Measurements from ENCODE around the gene SCT.

SCT gene

DNA sequence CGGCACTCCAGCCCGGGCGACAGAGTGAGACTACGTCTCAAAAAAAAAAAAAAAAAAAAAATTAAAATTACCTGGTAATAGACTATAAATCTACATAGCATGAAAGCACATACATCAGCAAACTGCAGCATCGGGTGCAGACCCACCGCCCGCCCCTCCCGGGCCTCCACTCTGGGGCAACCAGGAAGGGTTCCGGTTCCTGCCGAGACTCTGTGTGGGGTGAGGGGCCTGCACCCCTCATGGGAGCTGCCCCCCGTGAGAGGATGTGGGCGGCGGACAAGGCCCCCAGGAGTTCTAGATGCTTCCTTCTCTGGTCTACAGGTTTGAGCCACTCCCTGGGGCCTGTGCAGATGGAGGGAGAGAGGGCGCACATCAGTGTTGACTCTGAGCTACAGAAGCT lies 19.2 kb upstream of the SCT start:
- Histone ChIP-seq H4K20me1 (ENCODE audit: insufficient read depth, low read length) (no peaks in the 10 kb centered on the region), H3K36me3 (replicated peaks; ENCODE audit: low read depth, low read length) (peaks cover 10% of the 10 kb centered on the region), H3K27ac (ENCODE audit: low read length) (no peak overlapping the region), H3K4me1 (ENCODE audit: low read length) (no peaks in the 10 kb centered on the region), H3K9me3 (ENCODE audit: insufficient read depth, low read length) (no peaks in the 10 kb centered on the region), H3K79me2 (ENCODE audit: low read length) (no peaks in the 10 kb centered on the region), H3K4me3 (ENCODE audit: low read length) (no peak overlapping the region), H3K9ac (ENCODE audit: low read length) (no peak overlapping the region), H2AFZ (ENCODE audit: low read depth, low read length) (no peak overlapping the region), H3K27me3 (ENCODE audit: low read depth, low read length) (no peaks in the 10 kb centered on the region), H3K4me2 (ENCODE audit: low read length) (no peak overlapping the region)
- no peak for TF ChIP-seq EZH2phosphoT487 (IDR thresholded peaks at IDR 0.05; ENCODE audit: low read depth)
- TF ChIP-seq, protein P1, sequence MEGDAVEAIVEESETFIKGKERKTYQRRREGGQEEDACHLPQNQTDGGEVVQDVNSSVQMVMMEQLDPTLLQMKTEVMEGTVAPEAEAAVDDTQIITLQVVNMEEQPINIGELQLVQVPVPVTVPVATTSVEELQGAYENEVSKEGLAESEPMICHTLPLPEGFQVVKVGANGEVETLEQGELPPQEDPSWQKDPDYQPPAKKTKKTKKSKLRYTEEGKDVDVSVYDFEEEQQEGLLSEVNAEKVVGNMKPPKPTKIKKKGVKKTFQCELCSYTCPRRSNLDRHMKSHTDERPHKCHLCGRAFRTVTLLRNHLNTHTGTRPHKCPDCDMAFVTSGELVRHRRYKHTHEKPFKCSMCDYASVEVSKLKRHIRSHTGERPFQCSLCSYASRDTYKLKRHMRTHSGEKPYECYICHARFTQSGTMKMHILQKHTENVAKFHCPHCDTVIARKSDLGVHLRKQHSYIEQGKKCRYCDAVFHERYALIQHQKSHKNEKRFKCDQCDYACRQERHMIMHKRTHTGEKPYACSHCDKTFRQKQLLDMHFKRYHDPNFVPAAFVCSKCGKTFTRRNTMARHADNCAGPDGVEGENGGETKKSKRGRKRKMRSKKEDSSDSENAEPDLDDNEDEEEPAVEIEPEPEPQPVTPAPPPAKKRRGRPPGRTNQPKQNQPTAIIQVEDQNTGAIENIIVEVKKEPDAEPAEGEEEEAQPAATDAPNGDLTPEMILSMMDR (IDR thresholded peaks at IDR 0.05; ENCODE audit: low read depth, low read length): no peak

DNA sequence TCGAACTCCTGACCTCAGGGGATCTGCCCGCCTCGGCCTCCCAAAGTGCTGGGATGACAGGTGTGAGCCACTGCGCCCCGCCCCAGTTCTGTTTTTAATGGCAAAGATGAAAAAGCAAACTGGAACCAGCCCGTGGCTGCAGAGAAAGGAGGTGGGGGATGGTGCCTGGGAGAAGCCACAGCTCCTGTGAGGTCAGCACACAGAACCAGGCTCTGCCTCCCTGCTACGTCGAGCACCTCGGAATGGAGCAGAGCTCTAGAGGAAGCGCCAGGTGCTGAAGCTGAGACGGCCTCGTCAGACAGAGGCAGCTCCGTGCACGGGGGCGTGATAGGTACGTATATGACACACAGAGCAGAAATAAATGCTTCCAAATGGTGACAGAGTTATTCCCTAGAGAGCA lies 18.6 kb upstream of the SCT start:
- no peaks in the 10 kb centered on the region for H3K27me3 ChIP-seq (ENCODE audit: low read depth, low read length)
- H3K9ac ChIP-seq (ENCODE audit: low read length): no peak overlapping the region
- TF ChIP-seq, protein P1 (IDR thresholded peaks at IDR 0.05; ENCODE audit: low read depth, low read length): no peak
- no peak for TF ChIP-seq EZH2phosphoT487 (IDR thresholded peaks at IDR 0.05; ENCODE audit: low read depth)
- peaks cover 10% of the 10 kb centered on the region for H3K36me3 ChIP-seq (replicated peaks; ENCODE audit: low read depth, low read length)
- no peaks in the 10 kb centered on the region for H3K9me3 ChIP-seq (ENCODE audit: insufficient read depth, low read length)
- H3K79me2 ChIP-seq (ENCODE audit: low read length): no peaks in the 10 kb centered on the region
- H3K4me1 ChIP-seq (ENCODE audit: low read length): no peaks in the 10 kb centered on the region
- no peaks in the 10 kb centered on the region for H4K20me1 ChIP-seq (ENCODE audit: insufficient read depth, low read length)
- H2AFZ ChIP-seq (ENCODE audit: low read depth, low read length): no peak overlapping the region
- H3K4me2 ChIP-seq (ENCODE audit: low read length): no peak overlapping the region
- H3K27ac ChIP-seq (ENCODE audit: low read length): no peak overlapping the region
- no peak overlapping the region for H3K4me3 ChIP-seq (ENCODE audit: low read length)

DNA sequence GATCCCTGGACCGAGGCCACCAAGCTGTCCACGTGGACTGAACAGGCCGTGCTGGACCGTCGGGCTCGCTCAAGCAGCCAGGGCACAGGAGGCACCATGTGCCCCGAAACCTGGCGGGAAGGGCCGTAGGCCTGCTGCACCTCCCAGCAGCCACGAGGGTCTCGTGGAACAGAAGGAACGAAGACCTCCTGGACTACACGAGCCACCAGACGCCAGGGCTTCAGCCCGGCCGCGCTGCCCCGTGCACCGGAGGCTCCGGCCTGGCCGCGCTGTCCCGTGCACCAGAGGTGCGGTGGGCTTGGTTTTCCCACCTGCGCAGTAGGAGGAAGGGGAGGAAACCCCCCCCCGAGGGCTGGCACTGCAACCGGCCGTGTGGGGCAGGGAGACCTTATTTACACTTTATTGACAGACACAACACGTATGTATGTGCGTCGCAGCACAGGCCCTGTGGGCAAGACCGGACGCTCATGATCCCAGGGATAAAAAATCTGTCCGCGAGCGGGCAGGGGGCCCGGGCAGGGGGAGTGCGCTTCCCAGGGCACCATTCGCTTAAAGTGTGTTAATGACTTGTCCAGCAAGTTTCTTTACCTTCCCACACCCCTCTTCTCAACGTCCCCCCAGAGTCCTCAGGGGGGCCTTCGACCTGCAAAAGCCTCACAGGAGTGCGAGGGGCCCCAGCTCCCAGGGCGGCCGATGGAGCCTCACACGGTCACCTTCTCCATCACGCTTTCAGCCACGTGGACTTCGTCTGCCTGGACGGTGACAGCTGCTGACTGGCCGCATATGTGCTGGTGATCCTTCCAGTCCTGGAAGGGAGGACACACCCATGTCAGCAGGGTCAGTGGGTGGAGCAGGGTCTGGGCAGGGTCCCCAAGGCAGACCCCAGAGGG lies 17.1 kb upstream of the SCT start:
- H3K9ac ChIP-seq (ENCODE audit: low read length): no peak overlapping the region
- H3K27ac ChIP-seq (ENCODE audit: low read length): no peak overlapping the region
- H3K36me3 ChIP-seq (replicated peaks; ENCODE audit: low read depth, low read length): peaks cover 10% of the 10 kb centered on the region
- no peaks in the 10 kb centered on the region for H4K20me1 ChIP-seq (ENCODE audit: insufficient read depth, low read length)
- H3K4me1 ChIP-seq (ENCODE audit: low read length): no peaks in the 10 kb centered on the region
- no peak for TF ChIP-seq EZH2phosphoT487 (IDR thresholded peaks at IDR 0.05; ENCODE audit: low read depth)
- TF ChIP-seq, protein P1 (IDR thresholded peaks at IDR 0.05; ENCODE audit: low read depth, low read length): no peak
- no peak overlapping the region for H3K4me3 ChIP-seq (ENCODE audit: low read length)
- H2AFZ ChIP-seq (ENCODE audit: low read depth, low read length): no peak overlapping the region
- no peaks in the 10 kb centered on the region for H3K79me2 ChIP-seq (ENCODE audit: low read length)
- H3K27me3 ChIP-seq (ENCODE audit: low read depth, low read length): no peaks in the 10 kb centered on the region
- H3K9me3 ChIP-seq (ENCODE audit: insufficient read depth, low read length): no peaks in the 10 kb centered on the region
- no peak overlapping the region for H3K4me2 ChIP-seq (ENCODE audit: low read length)

DNA sequence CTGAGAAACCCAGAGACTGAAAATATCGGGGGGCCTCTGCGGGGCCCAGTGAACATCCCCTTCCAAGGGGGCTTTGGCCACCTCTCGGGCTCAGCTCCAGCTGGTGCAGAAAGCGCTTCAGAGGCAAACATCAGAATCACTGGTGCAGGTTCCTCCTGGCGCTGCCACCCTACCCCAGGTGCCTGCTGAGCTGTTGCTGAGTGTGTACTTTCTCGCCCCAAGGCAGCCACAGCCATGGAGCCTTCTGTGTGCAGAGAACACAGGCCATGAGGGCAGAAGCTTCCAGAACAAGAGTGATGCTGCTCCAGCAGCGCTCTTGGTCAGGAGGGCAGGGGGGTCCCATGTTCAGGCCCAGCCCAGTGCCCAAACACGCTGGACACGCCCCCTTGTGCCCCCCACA lies 16.4 kb upstream of the SCT start:
- no peak overlapping the region for H3K4me2 ChIP-seq (ENCODE audit: low read length)
- H4K20me1 ChIP-seq (ENCODE audit: insufficient read depth, low read length): no peaks in the 10 kb centered on the region
- no peak overlapping the region for H2AFZ ChIP-seq (ENCODE audit: low read depth, low read length)
- H3K9me3 ChIP-seq (ENCODE audit: insufficient read depth, low read length): no peaks in the 10 kb centered on the region
- no peak for TF ChIP-seq EZH2phosphoT487 (IDR thresholded peaks at IDR 0.05; ENCODE audit: low read depth)
- TF ChIP-seq, protein P1 (IDR thresholded peaks at IDR 0.05; ENCODE audit: low read depth, low read length): no peak
- peaks cover 10% of the 10 kb centered on the region for H3K36me3 ChIP-seq (replicated peaks; ENCODE audit: low read depth, low read length)
- H3K4me1 ChIP-seq (ENCODE audit: low read length): no peaks in the 10 kb centered on the region
- H3K9ac ChIP-seq (ENCODE audit: low read length): no peak overlapping the region
- no peaks in the 10 kb centered on the region for H3K27me3 ChIP-seq (ENCODE audit: low read depth, low read length)
- H3K27ac ChIP-seq (ENCODE audit: low read length): no peak overlapping the region
- H3K79me2 ChIP-seq (ENCODE audit: low read length): no peaks in the 10 kb centered on the region
- no peak overlapping the region for H3K4me3 ChIP-seq (ENCODE audit: low read length)

All from OCI-LY3 (cell line).